ENCODE data around the gene TRIM44.

TRIM44 gene

GRCh38 chr11:35682230-35683173, 19.9 kb downstream of the TRIM44 start:
- TF ChIP-seq CTCF (IDR thresholded peaks at IDR 0.05; ENCODE audit: extremely low read depth, missing control alignments), result no peak

GRCh38 chr11:35683728-35684339, 21.3 kb downstream of the TRIM44 start:
- no peak for DNase-seq (ENCODE audit: low spot score)
- no peak for TF ChIP-seq CTCF (IDR thresholded peaks at IDR 0.05; ENCODE audit: extremely low read depth, missing control alignments)

More at GRCh38 chr11:35682230-35683173, 19.9 kb downstream of the TRIM44 start:
- DNase-seq (ENCODE audit: low spot score), result no peak

GRCh38 chr11:35688023-35688422, 25.4 kb downstream of the TRIM44 start:
- TF ChIP-seq CTCF (IDR thresholded peaks at IDR 0.05; ENCODE audit: extremely low read depth, missing control alignments), result no peak
- no peak for DNase-seq (ENCODE audit: low spot score)

- TF ChIP-seq CTCF (IDR thresholded peaks at IDR 0.05; ENCODE audit: extremely low read depth, missing control alignments), result no peak
- DNase-seq (ENCODE audit: low spot score), result no peak
Observed at GRCh38 chr11:35689081-35689996, 26.8 kb downstream of the TRIM44 start.

- no peak for TF ChIP-seq CTCF (IDR thresholded peaks at IDR 0.05; ENCODE audit: extremely low read depth, missing control alignments)
- DNase-seq (ENCODE audit: low spot score), result no peak
Observed at GRCh38 chr11:35702126-35702525, 39.6 kb downstream of the TRIM44 start.

- no peak for DNase-seq (ENCODE audit: low spot score)
- TF ChIP-seq CTCF (IDR thresholded peaks at IDR 0.05; ENCODE audit: extremely low read depth, missing control alignments), result no peak
Observed at GRCh38 chr11:35709376-35709775, 46.8 kb downstream of the TRIM44 start.
